Measurements from ENCODE around the gene PLLP.
A peak's percentile ranks its signal among the peaks of the same experiment; 100 is the strongest.

Gene PLLP

DNA sequence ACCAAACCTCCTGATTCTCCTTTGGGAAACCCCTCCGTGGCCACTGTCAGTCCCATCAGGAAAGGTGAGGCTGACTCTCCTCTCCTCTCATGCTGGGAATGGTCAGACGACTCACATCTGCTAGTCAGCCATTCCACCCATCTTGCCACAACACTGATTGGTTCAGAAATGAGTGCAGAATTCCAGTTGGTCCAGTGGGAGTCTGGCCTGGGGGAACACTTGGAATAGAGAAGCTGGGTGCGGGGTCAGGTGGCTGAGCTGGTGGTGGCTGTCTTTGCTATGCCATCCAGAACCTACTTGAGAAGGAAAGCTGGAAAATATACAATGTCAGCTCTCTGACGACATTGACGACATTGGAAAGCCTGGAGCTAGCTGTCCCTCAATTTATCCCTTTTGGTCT lies 23.6 kb upstream of the PLLP start:
- Mint-ChIP-seq H3K27ac (peak overlapping the region in 1 of 2 donors; percentile 15), H3K4me1 (ENCODE audit: low read depth in 2 of 2) (peaks cover 0 to 19% of the 10 kb centered on the region in 2 donors), H3K9me3 (no peaks in the 10 kb centered on the region), H3K36me3 (ENCODE audit: insufficient read depth) (no peaks in the 10 kb centered on the region), H3K27me3 (peaks cover 28 to 31% of the 10 kb centered on the region in 2 donors), H3K4me3 (no peak overlapping the region)
- ATAC-seq (replicated peaks) (no peak), DNase-seq (no peak)

- no peak overlapping the region for H3K27ac Mint-ChIP-seq
- peaks cover 0 to 22% of the 10 kb centered on the region in 2 donors for H3K4me1 Mint-ChIP-seq (ENCODE audit: low read depth in 2 of 2)
- no peaks in the 10 kb centered on the region for H3K36me3 Mint-ChIP-seq (ENCODE audit: insufficient read depth)
- ATAC-seq (replicated peaks) (no peak), DNase-seq (no peak)
- no peak overlapping the region for H3K4me3 Mint-ChIP-seq
- H3K27me3 Mint-ChIP-seq, result peaks cover 28 to 31% of the 10 kb centered on the region in 2 donors
- H3K9me3 Mint-ChIP-seq, result no peaks in the 10 kb centered on the region
Measured at GRCh38 chr16:57307365-57307764, 22.9 kb upstream of the PLLP start.

- ATAC-seq (replicated peaks) (no peak), DNase-seq (no peak)
- no peak overlapping the region for H3K4me3 Mint-ChIP-seq
- no peaks in the 10 kb centered on the region for H3K36me3 Mint-ChIP-seq (ENCODE audit: insufficient read depth)
- H3K9me3 Mint-ChIP-seq, result no peaks in the 10 kb centered on the region
- H3K4me1 Mint-ChIP-seq (ENCODE audit: low read depth in 2 of 2), result peaks cover 0 to 22% of the 10 kb centered on the region in 2 donors
- H3K27ac Mint-ChIP-seq, result no peak overlapping the region
- H3K27me3 Mint-ChIP-seq, result peaks cover 22 to 25% of the 10 kb centered on the region in 2 donors
Measured at GRCh38 chr16:57306676-57307341, 22.3 kb upstream of the PLLP start.

DNA sequence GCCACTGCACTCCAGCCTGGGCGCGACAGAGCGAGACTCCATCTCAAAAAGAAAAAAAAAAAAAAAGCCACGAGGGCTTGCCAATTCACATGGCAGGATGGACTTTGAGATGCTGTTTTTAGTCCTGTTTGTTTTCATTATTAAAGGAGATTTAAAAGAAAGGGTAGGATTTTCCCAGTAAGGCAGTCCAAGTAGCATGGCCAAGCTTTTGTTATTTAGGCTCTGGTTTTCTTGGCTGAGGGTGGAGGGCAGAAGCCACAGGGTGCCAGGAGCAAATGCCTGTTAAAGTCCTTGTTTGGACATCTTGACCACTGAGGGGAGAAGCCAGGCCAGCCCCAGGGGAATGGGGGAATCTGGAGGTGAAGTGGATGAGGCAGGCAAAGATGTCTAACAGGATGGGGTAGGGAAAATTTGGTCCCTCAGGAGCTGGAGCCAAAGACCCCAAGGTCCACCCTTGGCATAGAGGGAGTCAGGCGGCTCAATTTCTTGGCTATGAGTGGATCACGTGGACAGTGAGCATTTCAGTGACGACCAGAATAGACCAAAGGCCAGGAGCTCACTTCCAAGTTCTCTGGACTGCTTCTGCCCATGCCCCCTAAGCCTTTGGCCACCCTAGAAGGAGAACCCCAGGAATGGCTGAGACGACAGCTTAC lies 20.8 kb upstream of the PLLP start:
- no peak for DNase-seq
- Mint-ChIP-seq H3K4me1 (ENCODE audit: low read depth in 2 of 2) (peaks cover 0 to 22% of the 10 kb centered on the region in 2 donors), H3K27ac (no peak overlapping the region), H3K4me3 (no peak overlapping the region), H3K27me3 (peaks cover 20 to 24% of the 10 kb centered on the region in 2 donors), H3K9me3 (no peaks in the 10 kb centered on the region), H3K36me3 (ENCODE audit: insufficient read depth) (no peaks in the 10 kb centered on the region)
- no peak for ATAC-seq (replicated peaks)

DNA sequence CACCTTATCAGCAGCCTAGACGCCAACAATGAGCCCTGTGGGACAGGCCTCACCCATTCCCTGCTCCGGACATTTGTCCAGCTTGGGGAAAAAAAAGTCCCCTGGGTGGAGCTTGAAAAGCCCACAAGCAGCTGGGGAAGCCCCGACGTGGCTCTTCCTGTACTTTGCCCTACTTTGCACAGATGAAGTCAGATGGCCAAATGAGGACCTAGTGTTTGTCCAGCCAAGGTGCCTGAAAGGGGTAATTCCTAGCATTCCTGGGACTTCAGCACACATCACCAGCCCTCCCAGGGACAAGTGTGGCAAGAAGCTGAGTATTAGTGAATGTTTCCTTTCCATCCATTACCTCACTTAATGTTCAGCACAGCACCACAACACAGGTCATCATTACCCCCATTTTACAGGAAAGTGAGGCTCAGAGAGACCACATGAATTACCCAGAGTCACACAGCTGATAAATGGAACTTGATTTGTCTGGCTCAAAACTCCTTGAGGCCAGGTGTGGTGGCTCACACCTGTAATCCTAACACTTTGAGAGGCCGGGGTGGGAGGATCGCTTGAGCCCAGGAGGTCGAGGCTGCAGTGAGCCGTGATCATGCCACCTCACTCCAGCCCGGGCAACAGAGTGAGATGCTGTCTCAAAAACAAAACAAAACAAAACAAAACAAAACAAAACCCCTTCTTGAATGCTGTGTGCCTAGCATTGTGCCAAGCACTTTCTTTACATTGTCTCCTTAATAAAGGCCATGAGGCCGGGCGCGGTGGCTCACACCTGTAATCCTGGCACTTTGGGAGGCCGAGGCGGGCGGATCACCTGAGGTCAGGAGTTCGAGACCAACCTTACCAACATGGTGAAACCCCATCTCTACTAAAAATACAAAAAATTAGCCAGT lies 19.9 kb upstream of the PLLP start:
- no peak for DNase-seq
- Mint-ChIP-seq H3K4me1 (ENCODE audit: low read depth in 2 of 2) (peaks cover 0 to 20% of the 10 kb centered on the region in 2 donors), H3K4me3 (peak overlapping the region in 1 of 2 donors; percentile 48), H3K9me3 (no peaks in the 10 kb centered on the region), H3K27ac (peak overlapping the region in 1 of 2 donors; percentile 90), H3K27me3 (peaks cover 20 to 22% of the 10 kb centered on the region in 2 donors), H3K36me3 (ENCODE audit: insufficient read depth) (no peaks in the 10 kb centered on the region)
- no peak for ATAC-seq (replicated peaks)

DNA sequence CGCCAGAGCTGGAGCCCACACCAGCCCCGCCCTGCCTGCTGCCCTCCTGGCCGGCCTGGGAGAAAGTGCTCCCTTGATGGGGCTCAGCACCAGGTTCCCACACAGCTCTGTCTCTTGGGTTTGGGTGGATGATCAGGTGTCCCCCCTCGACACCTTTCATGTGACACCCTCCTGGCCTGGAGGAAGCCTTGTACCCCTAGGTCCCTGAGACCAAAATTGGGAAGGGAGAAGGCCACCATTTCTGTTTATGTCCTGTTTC lies 19.4 kb upstream of the PLLP start:
- Mint-ChIP-seq H3K27me3 (peaks cover 19 to 20% of the 10 kb centered on the region in 2 donors), H3K4me1 (ENCODE audit: low read depth in 2 of 2) (peaks cover 0 to 17% of the 10 kb centered on the region in 2 donors), H3K9me3 (no peaks in the 10 kb centered on the region), H3K36me3 (ENCODE audit: insufficient read depth) (no peaks in the 10 kb centered on the region), H3K27ac (peak overlapping the region in 1 of 2 donors; percentile 90), H3K4me3 (peak overlapping the region in 1 of 2 donors; percentile 48)
- no peak for ATAC-seq (replicated peaks)
- DNase-seq, result no peak

GRCh38 chr16:57303021-57303909 lies 18.8 kb upstream of the PLLP start:
- peaks cover 0 to 19% of the 10 kb centered on the region in 2 donors for H3K4me1 Mint-ChIP-seq (ENCODE audit: low read depth in 2 of 2)
- peaks cover 18 to 19% of the 10 kb centered on the region in 2 donors for H3K27me3 Mint-ChIP-seq
- no peaks in the 10 kb centered on the region for H3K9me3 Mint-ChIP-seq
- peak overlapping the region in 1 of 2 donors; percentile 7 for H3K4me3 Mint-ChIP-seq
- ATAC-seq (replicated peaks) (no peak), DNase-seq (no peak)
- no peaks in the 10 kb centered on the region for H3K36me3 Mint-ChIP-seq (ENCODE audit: insufficient read depth)
- H3K27ac Mint-ChIP-seq, result peak overlapping the region in 1 of 2 donors; percentile 90

GRCh38 chr16:57301126-57301817 lies 16.8 kb upstream of the PLLP start:
- no peak overlapping the region for H3K4me3 Mint-ChIP-seq
- H3K27ac Mint-ChIP-seq, result no peak overlapping the region
- peaks cover 5% of the 10 kb centered on the region for H3K36me3 Mint-ChIP-seq (ENCODE audit: insufficient read depth)
- no peaks in the 10 kb centered on the region for H3K27me3 Mint-ChIP-seq
- no peaks in the 10 kb centered on the region for H3K9me3 Mint-ChIP-seq
- DNase-seq (no peak), ATAC-seq (replicated peaks) (no peak)
- H3K4me1 Mint-ChIP-seq (ENCODE audit: low read depth in 2 of 2), result peaks cover 8 to 24% of the 10 kb centered on the region in 2 donors

DNA sequence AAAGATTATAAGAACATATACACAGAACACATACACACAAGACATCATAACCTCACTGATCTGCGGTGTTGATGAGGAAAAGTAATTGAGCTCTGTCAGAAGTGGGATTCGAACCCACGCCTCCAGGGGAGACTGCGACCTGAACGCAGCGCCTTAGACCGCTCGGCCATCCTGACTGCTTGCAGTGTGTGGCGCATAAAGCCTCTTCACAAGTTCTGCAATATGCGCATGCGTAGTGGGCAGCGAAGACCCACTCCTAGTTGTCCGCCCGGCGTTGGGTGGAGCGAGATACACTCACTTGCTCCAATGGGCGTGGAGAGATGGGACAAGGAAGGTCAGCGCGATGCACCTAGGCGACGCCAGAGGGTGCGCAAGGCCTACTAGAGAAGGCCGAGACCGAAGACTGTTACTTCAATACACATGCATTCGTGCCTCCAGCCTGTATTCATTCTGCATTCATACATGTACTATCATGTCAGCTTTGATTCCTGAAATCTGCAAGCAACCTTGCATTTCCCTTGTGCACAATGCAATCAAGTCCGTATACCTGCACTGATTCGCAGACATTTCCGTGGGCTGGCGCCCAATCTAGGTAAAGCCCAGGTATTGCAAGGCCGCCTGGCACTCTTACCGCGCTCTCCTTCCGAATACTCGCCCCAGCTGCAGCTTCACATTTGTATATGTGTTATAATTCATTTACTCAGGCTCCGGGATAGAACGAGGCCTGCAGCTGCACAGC lies 16.1 kb upstream of the PLLP start:
- Mint-ChIP-seq H3K4me3 (no peak overlapping the region), H3K4me1 (ENCODE audit: low read depth in 2 of 2) (peaks cover 8 to 24% of the 10 kb centered on the region in 2 donors), H3K36me3 (ENCODE audit: insufficient read depth) (peaks cover 5% of the 10 kb centered on the region), H3K27ac (no peak overlapping the region), H3K27me3 (no peaks in the 10 kb centered on the region), H3K9me3 (no peaks in the 10 kb centered on the region)
- peak; percentile 99 to 100 (median 100) for DNase-seq
- ATAC-seq (replicated peaks), result peak; percentile 84

- peak; percentile 47 for ATAC-seq (replicated peaks)
- H3K27ac Mint-ChIP-seq, result no peak overlapping the region
- H3K4me1 Mint-ChIP-seq (ENCODE audit: low read depth in 2 of 2), result peaks cover 8 to 24% of the 10 kb centered on the region in 2 donors
- peak; percentile 85 to 91 (median 86) for DNase-seq
- no peaks in the 10 kb centered on the region for H3K27me3 Mint-ChIP-seq
- peaks cover 5% of the 10 kb centered on the region for H3K36me3 Mint-ChIP-seq (ENCODE audit: insufficient read depth)
- no peaks in the 10 kb centered on the region for H3K9me3 Mint-ChIP-seq
- H3K4me3 Mint-ChIP-seq, result no peak overlapping the region
Measured at GRCh38 chr16:57299719-57300386, 15.4 kb upstream of the PLLP start.

GRCh38 chr16:57299009-57299718 lies 14.7 kb upstream of the PLLP start:
- Mint-ChIP-seq H3K27ac (no peak overlapping the region), H3K36me3 (ENCODE audit: insufficient read depth) (peaks cover 5% of the 10 kb centered on the region), H3K4me1 (ENCODE audit: low read depth in 2 of 2) (peaks cover 8 to 19% of the 10 kb centered on the region in 2 donors), H3K27me3 (no peaks in the 10 kb centered on the region), H3K9me3 (no peaks in the 10 kb centered on the region), H3K4me3 (no peak overlapping the region)
- peak; percentile 12 for ATAC-seq (replicated peaks)
- DNase-seq, result no peak

All from effector memory CD8-positive, alpha-beta T cell (primary cell).